HepG2 (cell line): ENCODE results near the gene FXR2. TPM values are rescaled to one million over a fixed set of nuclear protein-coding genes. Genes with fewer than 3 reads are reported as not detected.

Source experiments
- ARID3A ChIP-seq: IDR thresholded peaks from 2 replicates; pipeline ENCODE4 v1.6.1; 2012; ENCODE audit warnings: low read depth, low read length, improper control_type of control experiment
- FOXO1 ChIP-seq: sonication (generic); formaldehyde crosslinking; IDR thresholded peaks from 2 replicates; pipeline ENCODE4 v1.4.0; 2020; ENCODE audit warnings: missing genetic modification reagents
- GABPB1 ChIP-seq: IDR thresholded peaks from 2 replicates; pipeline ENCODE4 v1.6.1; 2016; ENCODE audit warnings: mild to moderate bottlenecking, missing genetic modification reagents, moderate library complexity, missing compliant biosample characterization
- KAT8 ChIP-seq: IDR thresholded peaks from 2 replicates; pipeline ENCODE4 v1.6.1; 2016; ENCODE audit warnings: missing genetic modification reagents, missing compliant biosample characterization
- NFAT5 ChIP-seq: sonication (generic); formaldehyde crosslinking; IDR thresholded peaks from 2 replicates; pipeline ENCODE4 v1.4.0; 2020; ENCODE audit warnings: missing genetic modification reagents
- RARA ChIP-seq: IDR thresholded peaks from 2 replicates; pipeline ENCODE4 v1.6.1; 2016; ENCODE audit warnings: missing genetic modification reagents, missing compliant biosample characterization
- SSRP1 ChIP-seq: IDR thresholded peaks from 2 replicates; pipeline ENCODE4 v1.6.1; 2016; ENCODE audit warnings: control low read depth
- ZNF10 ChIP-seq: sonication (generic); formaldehyde crosslinking; IDR thresholded peaks from 2 replicates; pipeline ENCODE4 v1.4.0; 2020; ENCODE audit warnings: mild to moderate bottlenecking, low read depth, missing genetic modification reagents, borderline replicate concordance
- ZNF180 ChIP-seq: sonication (generic); formaldehyde crosslinking; IDR thresholded peaks from 2 replicates; pipeline ENCODE4 v1.4.0; 2020; ENCODE audit warnings: low read depth, missing genetic modification reagents, borderline replicate concordance
- ZNF33B ChIP-seq: sonication (generic); formaldehyde crosslinking; IDR thresholded peaks from 2 replicates; pipeline ENCODE4 v1.5.1; 2020; ENCODE audit warnings: mild to moderate bottlenecking, missing genetic modification reagents
- ZNF431 ChIP-seq: sonication (generic); formaldehyde crosslinking; IDR thresholded peaks from 2 replicates; pipeline ENCODE4 v1.9.0; 2022; ENCODE audit warnings: missing genetic modification reagents, low read depth, mild to moderate bottlenecking, borderline replicate concordance
- ZNF468 ChIP-seq: sonication (generic); formaldehyde crosslinking; IDR thresholded peaks from 2 replicates; pipeline ENCODE4 v1.8.0; 2022; ENCODE audit warnings: mild to moderate bottlenecking, moderate library complexity, missing genetic modification reagents
- ZNF557 ChIP-seq: sonication (generic); formaldehyde crosslinking; IDR thresholded peaks from 2 replicates; pipeline ENCODE4 v1.4.0; 2020; ENCODE audit warnings: missing genetic modification reagents
- ZNF768 ChIP-seq: sonication (generic); formaldehyde crosslinking; IDR thresholded peaks from 2 replicates; pipeline ENCODE4 v1.4.0; 2020; ENCODE audit warnings: missing genetic modification reagents
- ZNF792 ChIP-seq: IDR thresholded peaks from 2 replicates; pipeline ENCODE4 v1.6.1; 2016
- polyA plus RNA-seq, 8 experiments: library from polyadenylated mRNA; depleted of rRNA in 3 of 8; stranded (reverse) in 7 of 8; unstranded in 1 of 8; fragments of >200 nt; fragmentation: Illumina TruSeq in 4 of 8; extraction: Trizol in 4 of 8; gene quantifications; 2 replicates each; pipeline versions ENCODE4 v1.2.1 to v1.2.3, GENCODE V29; 2011 to 2016; ENCODE audit warnings: low read depth in 4 of 8, missing spikeins in 1 of 8, mixed read lengths in 1 of 8; ENCODE audit not compliant: insufficient read depth in 1 of 8
- total RNA-seq, 5 experiments: library from RNA; depleted of rRNA; stranded (reverse); fragments of >200 nt; fragmentation: Illumina TruSeq; extraction: Trizol; gene quantifications; 2 replicates each; pipeline ENCODE4 v1.2.3, GENCODE V29; 2016; ENCODE audit warnings: low read depth in 1 of 5
- TF ChIP-seq, protein P1 (sequence below): IDR thresholded peaks from 2 replicates; pipeline ENCODE4 v1.6.1; 2016; ENCODE audit warnings: control low read depth
- TF ChIP-seq, protein P2 (sequence below): IDR thresholded peaks from 2 replicates; pipeline ENCODE4 v1.6.1; 2016; ENCODE audit warnings: low read depth, control low read depth
- TF ChIP-seq, protein P3 (sequence below): sonication (generic); formaldehyde crosslinking; IDR thresholded peaks from 2 replicates; pipeline ENCODE4 v1.8.0; 2022; ENCODE audit warnings: mild to moderate bottlenecking, missing genetic modification reagents; ENCODE audit not compliant: insufficient replicate concordance

Gene FXR2
- total and polyA plus RNA-seq, 2 of the 13 experiments (the other 11 are each of a cell fraction or from before 2014, with no cell fraction given) = 20.9 to 24.4 TPM

DNA sequence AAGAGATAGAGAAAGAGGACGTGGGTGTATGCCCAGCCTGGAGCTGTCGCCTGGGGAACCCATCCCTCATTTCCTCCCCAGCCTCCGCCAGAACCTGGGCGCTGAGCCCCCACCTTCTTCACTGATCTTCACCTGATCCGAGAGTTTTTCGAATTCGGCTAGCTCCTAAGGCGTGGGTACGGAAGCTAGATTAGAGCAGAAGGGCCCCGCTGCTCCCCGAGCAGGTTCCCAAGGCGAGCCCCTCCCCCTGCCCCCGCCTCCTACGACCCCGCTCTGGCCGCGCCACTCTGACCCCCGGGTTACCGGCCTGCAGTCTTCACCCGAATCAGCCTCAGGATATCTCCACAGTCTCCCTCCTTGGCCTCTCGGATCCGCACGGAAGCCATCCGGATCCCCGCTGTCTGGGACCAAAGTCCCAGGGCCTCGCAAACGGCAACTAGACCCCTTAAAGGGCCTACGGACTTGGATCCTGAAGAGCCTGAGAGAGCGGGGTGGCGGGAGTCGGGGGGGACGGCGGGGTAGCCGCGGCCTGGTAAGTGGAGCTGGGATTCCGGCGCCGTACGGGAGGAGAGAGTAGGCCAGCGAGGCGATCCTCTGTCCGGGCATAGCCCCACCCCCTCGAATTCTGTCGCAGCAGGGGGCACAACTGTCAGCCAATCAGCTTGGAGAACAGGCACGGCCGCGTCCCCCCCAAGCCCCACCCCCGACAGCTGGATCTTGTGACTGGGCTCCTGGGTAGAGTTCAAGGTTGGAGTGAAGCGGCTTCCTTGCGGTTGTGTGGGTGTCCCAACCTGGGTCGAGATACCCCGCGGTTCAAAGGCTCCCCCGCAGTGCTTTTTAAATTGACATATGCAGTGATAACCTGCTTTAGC is 12.8 kb upstream of the FXR2 start, which contains the start of gene SAT2 (continued):
- TF ChIP-seq, protein P1, sequence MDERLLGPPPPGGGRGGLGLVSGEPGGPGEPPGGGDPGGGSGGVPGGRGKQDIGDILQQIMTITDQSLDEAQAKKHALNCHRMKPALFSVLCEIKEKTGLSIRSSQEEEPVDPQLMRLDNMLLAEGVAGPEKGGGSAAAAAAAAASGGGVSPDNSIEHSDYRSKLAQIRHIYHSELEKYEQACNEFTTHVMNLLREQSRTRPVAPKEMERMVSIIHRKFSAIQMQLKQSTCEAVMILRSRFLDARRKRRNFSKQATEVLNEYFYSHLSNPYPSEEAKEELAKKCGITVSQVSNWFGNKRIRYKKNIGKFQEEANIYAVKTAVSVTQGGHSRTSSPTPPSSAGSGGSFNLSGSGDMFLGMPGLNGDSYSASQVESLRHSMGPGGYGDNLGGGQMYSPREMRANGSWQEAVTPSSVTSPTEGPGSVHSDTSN = no peak
- peak; percentile 76 for TF ChIP-seq ZNF792
- no peak for TF ChIP-seq ZNF10 (CRISPR knock-in tag)
- peak; percentile 66 for TF ChIP-seq GABPB1 (CRISPR knock-in tag)
- TF ChIP-seq FOXO1 (CRISPR knock-in tag) = peak; percentile 43; the same call in 1 of the 2 replicates
- TF ChIP-seq KAT8 (CRISPR knock-in tag) = peak; percentile 68; the same call in 1 of the 2 replicates
- TF ChIP-seq ZNF468 (CRISPR knock-in tag) = no peak
- TF ChIP-seq NFAT5 (CRISPR knock-in tag) = peak; percentile 56; the same call in 1 of the 2 replicates
- TF ChIP-seq ZNF431 (CRISPR knock-in tag) = 0 out of 2 replicates have a peak, but pooled peaks have one; percentile 20
- TF ChIP-seq ZNF33B (CRISPR knock-in tag) = no peak
- TF ChIP-seq, protein P2, sequence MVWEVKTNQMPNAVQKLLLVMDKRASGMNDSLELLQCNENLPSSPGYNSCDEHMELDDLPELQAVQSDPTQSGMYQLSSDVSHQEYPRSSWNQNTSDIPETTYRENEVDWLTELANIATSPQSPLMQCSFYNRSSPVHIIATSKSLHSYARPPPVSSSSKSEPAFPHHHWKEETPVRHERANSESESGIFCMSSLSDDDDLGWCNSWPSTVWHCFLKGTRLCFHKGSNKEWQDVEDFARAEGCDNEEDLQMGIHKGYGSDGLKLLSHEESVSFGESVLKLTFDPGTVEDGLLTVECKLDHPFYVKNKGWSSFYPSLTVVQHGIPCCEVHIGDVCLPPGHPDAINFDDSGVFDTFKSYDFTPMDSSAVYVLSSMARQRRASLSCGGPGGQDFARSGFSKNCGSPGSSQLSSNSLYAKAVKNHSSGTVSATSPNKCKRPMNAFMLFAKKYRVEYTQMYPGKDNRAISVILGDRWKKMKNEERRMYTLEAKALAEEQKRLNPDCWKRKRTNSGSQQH (CRISPR knock-in tag) = no peak
- 0 out of 2 replicates have a peak, but pooled peaks have one; percentile 10 for TF ChIP-seq ZNF768
- TF ChIP-seq RARA (CRISPR knock-in tag) = peak; percentile 89
- 0 out of 2 replicates have a peak, but pooled peaks have one; percentile 51 for TF ChIP-seq ZNF557 (CRISPR knock-in tag)
- TF ChIP-seq, protein P3, sequence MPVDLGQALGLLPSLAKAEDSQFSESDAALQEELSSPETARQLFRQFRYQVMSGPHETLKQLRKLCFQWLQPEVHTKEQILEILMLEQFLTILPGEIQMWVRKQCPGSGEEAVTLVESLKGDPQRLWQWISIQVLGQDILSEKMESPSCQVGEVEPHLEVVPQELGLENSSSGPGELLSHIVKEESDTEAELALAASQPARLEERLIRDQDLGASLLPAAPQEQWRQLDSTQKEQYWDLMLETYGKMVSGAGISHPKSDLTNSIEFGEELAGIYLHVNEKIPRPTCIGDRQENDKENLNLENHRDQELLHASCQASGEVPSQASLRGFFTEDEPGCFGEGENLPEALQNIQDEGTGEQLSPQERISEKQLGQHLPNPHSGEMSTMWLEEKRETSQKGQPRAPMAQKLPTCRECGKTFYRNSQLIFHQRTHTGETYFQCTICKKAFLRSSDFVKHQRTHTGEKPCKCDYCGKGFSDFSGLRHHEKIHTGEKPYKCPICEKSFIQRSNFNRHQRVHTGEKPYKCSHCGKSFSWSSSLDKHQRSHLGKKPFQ = no peak
- no peak for TF ChIP-seq SSRP1 (CRISPR knock-in tag)
- no peak for TF ChIP-seq ZNF180
- TF ChIP-seq ARID3A = no peak; the same call in 1 of the 2 replicates
